Measurements from ENCODE around the gene DAD1. TPM values are rescaled to one million over a fixed set of nuclear protein-coding genes. Genes with fewer than 3 reads are reported as not detected.
"Not testable (repeated sequence)": the region's sequence is repeated elsewhere in the genome, so short reads cannot be mapped to it uniquely, and the experiment has no call there.

Gene DAD1
- total and polyA plus RNA-seq, 12 donors: 82.4 to 420 (median 136) TPM

- intact Hi-C loops (cut with DNase I): loop anchor here in 2 of 10 donors (5.0 to 10.0 kb wide), 5 partner anchors 85 to 418 kb away; partner anchors contain the start of genes AJUBA (in 1 of the 2), OXA1L (in 1 of the 2) and SLC7A7 (in 1 of the 2)
- ATAC-seq (no peak), DNase-seq (no peak)
- WGBS, 2 donors: 84 to 87% methylated on average over 2 of the region's 2 CpGs
- peaks cover 0 to 90% (median 12%) of the 10 kb centered on the region in 9 donors for H3K36me3 ChIP-seq
- H3K4me3 ChIP-seq: no peak overlapping the region
- no peak for TF ChIP-seq CTCF (IDR thresholded peaks at IDR 0.05)
- H3K27me3 ChIP-seq: no peaks in the 10 kb centered on the region
- H3K27ac ChIP-seq: peak overlapping the region in 1 of 10 donors; percentile 91
- no peaks in the 10 kb centered on the region for H3K9me3 ChIP-seq
- peaks cover 0 to 82% (median 15%) of the 10 kb centered on the region in 9 donors for H3K4me1 ChIP-seq
These were observed 22.2 kb downstream of the DAD1 start for GRCh38 chr14:22566845-22567244.

- WGBS, 2 donors: 95% methylated on average over 9 of the region's 9 CpGs
- not testable (repeated sequence) for ATAC-seq, H3K4me3 ChIP-seq, DNase-seq, H3K27me3 ChIP-seq, H3K9me3 ChIP-seq
- Histone ChIP-seq H3K36me3 (peaks cover 0 to 84% (median 9%) of the 10 kb centered on the region in 9 donors), H3K4me1 (peaks cover 0 to 88% (median 15%) of the 10 kb centered on the region in 9 donors), H3K27ac (peak overlapping the region in 1 of 10 donors; percentile 91)
- intact Hi-C loops (cut with DNase I): loop anchor here in 2 of 10 donors (5.0 to 10.0 kb wide), 5 partner anchors 86 to 419 kb away; partner anchors contain the start of genes AJUBA (in 1 of the 2), OXA1L (in 1 of the 2) and SLC7A7 (in 1 of the 2)
These were observed 22.8 kb downstream of the DAD1 start for GRCh38 chr14:22566266-22566665.

GRCh38 chr14:22565391-22565945 is 23.6 kb downstream of the DAD1 start:
- no peak for TF ChIP-seq CTCF (IDR thresholded peaks at IDR 0.05)
- intact Hi-C loops (cut with DNase I): loop anchor here in 3 of 10 donors (2.0 to 10.0 kb wide), 6 partner anchors 87 to 419 kb away; partner anchors contain the start of genes AJUBA (in 1 of the 3), OXA1L (in 1 of the 3) and SLC7A7 (in 1 of the 3)
- WGBS, 2 donors: 91 to 96% methylated on average over 3 of the region's 3 CpGs
- ATAC-seq (no peak), DNase-seq (no peak)
- no peaks in the 10 kb centered on the region for H3K27me3 ChIP-seq
- H3K9me3 ChIP-seq: no peaks in the 10 kb centered on the region
- H3K36me3 ChIP-seq: peaks cover 0 to 76% (median 9%) of the 10 kb centered on the region in 9 donors
- H3K27ac ChIP-seq: peak overlapping the region in 1 of 10 donors; percentile 91
- H3K4me3 ChIP-seq: no peak overlapping the region
- H3K4me1 ChIP-seq: peaks cover 0 to 91% (median 11%) of the 10 kb centered on the region in 9 donors

- Histone ChIP-seq H3K27ac (peak overlapping the region in 5 of 10 donors; percentile 5 to 91 (median 15)), H3K9me3 (no peaks in the 10 kb centered on the region), H3K4me3 (no peak overlapping the region), H3K4me1 (peaks cover 0 to 97% (median 7%) of the 10 kb centered on the region in 9 donors), H3K27me3 (no peaks in the 10 kb centered on the region), H3K36me3 (peaks cover 0 to 72% (median 9%) of the 10 kb centered on the region in 9 donors)
- WGBS, 2 donors: 77 to 87% methylated on average over 1 of the region's 1 CpG
- DNase-seq (no peak), ATAC-seq (no peak)
- intact Hi-C loops (cut with DNase I): loop anchor here in 3 of 10 donors (2.0 to 10.0 kb wide), 5 partner anchors 88 to 420 kb away; partner anchors contain the start of genes AJUBA (in 1 of the 3), OXA1L (in 1 of the 3) and SLC7A7 (in 1 of the 3)
- no peak for TF ChIP-seq CTCF (IDR thresholded peaks at IDR 0.05)
These were observed 24.6 kb downstream of the DAD1 start for GRCh38 chr14:22564463-22564862.

Data from heart right ventricle (tissue), 16 donors.